Muscle of back (tissue), 11 donors: ENCODE data around the gene EDARADD. TPM values are rescaled to one million over a fixed set of nuclear protein-coding genes. Genes with fewer than 3 reads are reported as not detected.
"Not testable (repeated sequence)": the region's sequence is repeated elsewhere in the genome, so short reads cannot be mapped to it uniquely, and the experiment has no call there.

Source experiments
- DNase-seq, 3 donors: peaks; one replicate each; pipeline versions ENCODE4 v3.0.0 to v3.0.0-alpha.2; 2013
- polyA plus RNA-seq, 10 donors: library from polyadenylated mRNA; unstranded; fragments of 120-200 nt; gene quantifications; one replicate each; pipeline ENCODE4 v1.2.1, GENCODE V29; 2013; ENCODE audit not compliant: insufficient read length in 10 of 10

EDARADD gene
- polyA plus RNA-seq, 10 donors = 0.20 to 4.9 (median 0.59) TPM

DNA sequence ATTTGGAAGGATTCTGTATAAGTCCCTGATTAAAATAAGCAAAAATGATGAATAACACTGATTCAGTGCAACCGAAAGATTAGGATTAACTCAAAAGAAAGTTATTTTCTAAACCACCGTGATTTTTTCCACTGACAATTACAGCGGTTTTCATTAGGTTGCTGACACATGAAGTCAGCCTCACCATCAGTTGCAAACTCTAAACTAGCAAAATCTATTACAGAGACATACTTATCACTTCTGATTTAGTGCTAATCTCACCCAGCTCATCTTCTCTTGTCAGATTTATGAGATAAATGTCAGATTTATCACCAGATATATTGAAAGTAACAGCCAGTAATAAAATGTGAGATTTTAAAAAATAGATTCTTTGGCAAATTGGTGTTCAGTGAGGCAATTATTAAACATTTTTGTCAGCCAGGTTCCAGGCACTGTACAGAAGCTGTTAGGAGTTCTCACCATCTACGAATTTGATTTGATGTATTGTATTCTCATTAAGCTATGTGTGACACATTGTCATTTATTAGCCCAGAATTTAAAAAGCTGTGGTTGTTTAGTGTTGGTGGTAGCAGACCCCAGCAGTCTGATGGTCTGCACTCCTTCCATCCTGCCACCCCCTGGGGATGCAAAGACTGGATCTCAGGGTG, 92.4 kb downstream of the EDARADD start:
- no peak for DNase-seq

DNA sequence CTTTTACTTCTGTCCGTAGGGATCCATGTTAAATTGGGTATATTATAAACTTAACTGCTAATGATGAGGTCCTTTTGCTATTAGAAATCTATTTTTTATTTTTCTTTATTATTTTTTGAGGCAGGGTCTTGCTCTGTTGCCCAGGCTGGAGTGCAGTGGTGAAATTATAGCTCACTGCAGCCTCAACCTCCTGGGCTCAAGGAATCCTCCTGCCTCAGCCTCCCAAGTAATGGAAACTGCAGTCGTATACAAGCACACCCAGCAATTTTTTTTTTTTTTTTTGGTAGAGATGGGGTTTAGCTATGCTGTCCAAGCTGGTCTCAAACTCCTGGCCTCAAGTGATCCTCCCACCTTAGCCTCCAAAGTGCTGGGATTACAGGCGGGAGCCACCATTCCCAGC, 95.1 kb downstream of the EDARADD start:
- not testable (repeated sequence) for DNase-seq

DNA sequence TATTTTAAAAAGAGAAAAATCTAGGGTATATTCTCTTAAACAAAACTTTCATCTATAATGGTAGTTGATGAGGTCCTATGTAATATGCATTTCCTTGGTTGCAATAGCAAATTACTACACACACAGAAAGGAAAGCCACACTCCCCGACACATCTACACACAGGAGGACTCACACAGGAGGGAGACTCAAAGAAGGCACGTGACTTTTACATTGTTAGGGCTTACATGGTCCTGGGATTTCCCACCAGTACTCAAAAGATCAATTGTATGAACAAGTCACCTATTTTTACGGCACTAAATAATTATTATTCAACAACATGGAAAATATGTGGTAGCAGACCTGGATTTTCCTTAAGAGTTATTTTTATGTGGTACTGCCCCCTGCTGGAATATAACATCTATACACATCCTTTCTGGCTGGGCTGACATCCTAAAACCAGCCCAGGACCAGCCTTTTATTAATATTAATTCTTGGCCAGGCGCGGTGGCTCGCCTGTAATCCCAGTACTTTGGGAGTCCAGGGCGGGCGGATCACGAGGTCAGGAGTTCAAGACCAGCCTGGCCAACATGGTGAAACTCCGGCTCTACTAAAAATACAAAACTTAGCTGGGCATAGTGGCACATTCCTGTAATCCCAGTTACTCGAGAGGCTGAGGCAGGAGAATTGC, 95.8 kb downstream of the EDARADD start:
- peak; percentile 19 to 60 (median 40) for DNase-seq

DNA sequence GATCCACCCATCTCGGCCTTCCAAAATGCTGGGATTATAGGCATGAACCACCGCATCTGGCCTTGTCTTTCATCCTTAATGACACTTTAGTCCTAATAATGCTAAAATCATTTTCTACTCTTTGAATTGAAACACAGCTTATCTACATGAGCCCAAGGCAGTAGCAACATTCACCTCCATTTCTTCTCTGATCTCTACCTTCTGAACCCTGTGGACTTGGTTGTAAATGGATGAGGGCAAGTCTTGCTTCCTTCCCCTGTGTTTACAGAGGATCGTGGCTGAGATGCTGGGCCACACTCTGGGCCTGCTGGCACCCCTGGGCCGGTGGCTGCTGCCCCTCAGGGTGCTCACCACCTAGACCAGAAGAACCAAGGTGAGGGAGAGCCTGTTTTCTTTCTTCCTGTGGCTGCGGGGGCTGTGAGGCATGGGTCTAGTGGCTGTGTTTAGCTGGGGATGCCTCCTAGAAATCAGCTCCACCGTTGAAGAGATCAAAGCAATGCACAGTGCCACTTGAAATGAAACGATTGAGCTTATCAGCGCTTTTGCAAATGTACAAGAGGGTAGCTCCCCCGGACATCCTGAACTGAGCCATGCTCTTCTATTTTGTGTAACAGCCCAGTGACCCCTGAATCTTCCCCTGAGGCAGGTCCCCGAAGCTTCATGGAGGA, 97.5 kb downstream of the EDARADD start:
- no peak for DNase-seq

DNA sequence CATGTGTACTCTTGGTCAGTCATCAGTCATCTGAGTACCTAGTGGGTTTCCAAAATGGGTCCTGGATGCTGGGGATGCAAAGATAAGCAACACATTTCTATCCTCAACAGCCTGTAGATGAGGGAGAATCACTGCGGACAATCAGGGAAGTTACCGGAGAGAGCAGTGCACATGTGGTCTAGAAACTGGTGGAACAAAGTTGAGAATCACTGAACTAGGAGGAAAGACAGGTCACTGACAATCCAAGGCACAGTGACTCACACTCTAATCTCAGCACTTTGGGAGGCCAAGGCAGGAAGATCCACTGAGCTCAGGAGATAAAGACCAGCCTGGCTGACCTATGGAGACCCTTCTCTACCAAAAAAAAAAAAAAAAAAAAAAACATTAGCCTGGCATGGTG, 98.3 kb downstream of the EDARADD start:
- no peak for DNase-seq

DNA sequence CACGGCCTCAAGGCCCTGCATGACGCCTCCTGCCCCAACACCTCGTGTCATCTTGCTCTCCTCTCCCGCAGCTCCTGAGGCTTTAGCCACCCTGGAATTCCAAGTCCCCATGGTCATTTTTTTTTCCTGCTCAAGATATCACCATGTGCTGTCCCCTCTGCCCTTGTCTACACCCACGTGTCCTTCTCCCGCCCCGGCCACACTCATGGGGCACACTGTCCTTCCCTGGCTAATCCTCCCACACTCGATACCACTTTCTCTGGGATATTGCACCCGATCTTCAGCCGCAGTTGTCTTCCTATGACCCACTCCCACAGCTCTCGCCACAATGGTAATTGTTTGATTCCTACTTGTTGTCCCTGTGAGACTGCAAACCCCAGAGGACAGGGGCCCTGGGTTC, 100.0 kb downstream of the EDARADD start:
- DNase-seq = no peak

DNA sequence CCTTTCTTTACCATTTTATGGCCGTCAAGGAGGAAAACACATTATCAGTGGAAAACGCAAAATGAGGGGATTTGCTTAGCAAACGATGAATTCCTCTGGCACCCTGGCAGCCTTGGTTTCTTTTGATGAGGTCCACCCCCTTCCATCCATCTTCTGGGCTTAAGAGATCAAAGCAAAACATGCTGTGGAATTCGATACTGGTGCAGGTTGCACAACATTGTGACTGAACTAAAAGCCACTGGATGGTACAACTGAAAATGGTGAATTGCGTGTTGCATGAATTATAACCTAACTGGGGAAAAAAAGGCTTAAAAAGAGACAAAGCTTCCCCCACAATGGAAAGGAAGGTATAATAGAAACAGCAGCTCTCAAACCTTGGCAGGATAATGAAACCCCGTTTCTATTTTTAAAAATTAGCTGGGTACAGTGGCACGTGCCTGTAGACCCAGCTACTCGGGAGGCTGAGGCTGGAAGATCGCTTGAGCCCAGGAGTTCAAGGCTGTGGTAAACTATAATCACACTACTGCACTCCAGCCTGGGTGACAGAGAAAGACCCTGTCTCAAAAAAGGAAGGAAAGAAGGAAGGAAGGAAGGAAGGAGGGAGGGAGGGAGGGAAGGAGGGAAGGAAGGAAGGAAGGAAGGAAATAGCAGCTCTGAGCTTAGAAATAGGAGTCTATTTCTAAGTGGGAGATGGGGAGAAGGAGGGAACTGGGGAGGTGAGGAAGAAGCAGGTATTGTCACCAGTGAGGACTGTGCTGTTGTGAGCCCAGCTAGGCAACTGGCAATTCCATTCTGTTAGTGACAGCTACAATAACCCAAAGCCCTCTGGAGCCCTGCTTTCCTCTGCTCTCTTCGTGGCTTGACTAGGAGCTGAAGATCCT, 100.7 kb downstream of the EDARADD start:
- no peak for DNase-seq

DNA sequence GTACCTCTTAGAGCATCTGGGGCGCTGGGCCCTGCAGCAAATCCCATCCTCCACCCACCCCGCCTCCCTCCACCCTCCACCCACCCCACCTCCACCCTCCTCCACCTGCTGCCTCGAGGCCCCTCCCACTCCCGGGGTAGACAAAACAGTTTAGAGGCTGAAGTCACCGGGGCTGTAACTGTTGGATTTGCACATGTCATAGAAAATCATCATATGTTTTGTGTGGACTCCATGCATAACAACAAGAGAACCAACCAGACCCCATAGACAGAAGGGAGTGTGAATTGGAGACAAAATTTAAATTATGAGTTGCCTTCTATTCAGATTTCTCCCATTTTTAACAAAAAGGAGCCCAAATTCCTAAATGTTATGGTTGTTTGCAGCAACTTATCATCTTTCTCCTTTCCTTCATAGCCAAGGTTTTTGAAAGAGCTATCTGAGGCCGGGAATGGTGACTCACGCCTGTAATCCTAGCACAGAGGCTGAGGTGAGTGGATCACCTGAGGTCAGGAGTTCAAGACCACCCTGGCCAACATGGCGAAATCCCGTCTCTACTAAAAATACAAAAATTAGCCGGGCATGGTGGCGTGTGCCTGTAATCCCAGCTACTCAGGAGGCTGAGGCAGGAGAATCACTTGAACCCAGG, 101.5 kb downstream of the EDARADD start:
- no peak for DNase-seq

DNA sequence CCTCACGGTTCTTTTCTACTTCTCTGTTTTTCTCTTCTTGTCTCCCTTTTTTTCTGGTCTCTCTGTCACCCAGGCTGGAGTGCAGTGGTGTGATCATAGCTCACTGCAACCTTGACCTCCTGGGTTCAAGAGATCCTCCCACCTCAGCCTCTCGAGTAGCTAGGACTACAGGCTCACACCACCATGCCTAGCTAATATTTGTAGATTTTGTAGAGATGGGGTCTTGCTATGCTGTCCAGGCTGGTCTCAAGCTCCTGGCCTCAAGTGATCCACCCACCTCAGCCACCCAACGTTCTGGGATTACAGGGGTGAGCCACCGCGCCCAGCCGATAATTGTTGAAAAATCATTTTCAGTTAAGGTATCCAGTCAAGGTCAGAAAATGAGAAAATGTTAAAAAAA, 103.8 kb downstream of the EDARADD start:
- DNase-seq = no peak

DNA sequence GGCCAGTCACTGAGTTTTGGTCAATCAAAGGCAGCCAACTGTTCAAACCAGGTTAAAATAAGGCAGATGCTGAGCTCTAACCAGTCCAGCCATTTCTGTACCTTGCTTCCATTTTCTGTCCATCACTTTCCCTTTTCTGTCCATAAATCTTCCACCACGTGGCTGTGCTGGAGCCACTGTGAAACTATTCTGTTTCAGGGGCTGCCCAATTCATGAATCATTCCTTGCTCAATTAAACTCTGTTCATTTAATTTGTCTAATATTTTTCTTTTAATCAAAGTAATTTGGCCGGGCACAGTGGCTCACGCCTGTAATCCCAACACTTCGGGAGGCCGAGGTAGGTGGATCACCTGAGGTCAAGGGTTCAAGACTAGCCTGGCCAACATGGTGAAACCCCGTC, 107.0 kb downstream of the EDARADD start:
- DNase-seq = no peak

DNA sequence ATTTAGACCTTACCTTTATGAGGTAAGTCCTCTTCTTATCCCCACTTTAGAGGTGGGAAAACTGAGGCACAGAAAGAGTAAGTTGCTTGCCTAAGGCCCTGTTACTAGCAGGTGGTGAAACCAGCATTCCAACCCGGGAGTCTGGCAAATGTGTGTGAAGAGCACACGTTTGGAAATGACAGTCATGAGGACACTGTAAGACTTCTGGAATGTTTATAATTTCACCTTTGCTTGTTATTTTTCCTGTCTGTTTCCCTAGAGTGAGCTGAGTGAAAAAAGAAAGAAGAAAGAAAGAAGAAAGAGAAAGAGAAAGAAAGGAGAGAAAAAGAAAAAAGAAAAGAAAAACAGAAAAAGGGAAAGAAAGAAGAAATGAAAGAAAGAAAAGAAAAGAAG, 108.5 kb downstream of the EDARADD start:
- DNase-seq = no peak

DNA sequence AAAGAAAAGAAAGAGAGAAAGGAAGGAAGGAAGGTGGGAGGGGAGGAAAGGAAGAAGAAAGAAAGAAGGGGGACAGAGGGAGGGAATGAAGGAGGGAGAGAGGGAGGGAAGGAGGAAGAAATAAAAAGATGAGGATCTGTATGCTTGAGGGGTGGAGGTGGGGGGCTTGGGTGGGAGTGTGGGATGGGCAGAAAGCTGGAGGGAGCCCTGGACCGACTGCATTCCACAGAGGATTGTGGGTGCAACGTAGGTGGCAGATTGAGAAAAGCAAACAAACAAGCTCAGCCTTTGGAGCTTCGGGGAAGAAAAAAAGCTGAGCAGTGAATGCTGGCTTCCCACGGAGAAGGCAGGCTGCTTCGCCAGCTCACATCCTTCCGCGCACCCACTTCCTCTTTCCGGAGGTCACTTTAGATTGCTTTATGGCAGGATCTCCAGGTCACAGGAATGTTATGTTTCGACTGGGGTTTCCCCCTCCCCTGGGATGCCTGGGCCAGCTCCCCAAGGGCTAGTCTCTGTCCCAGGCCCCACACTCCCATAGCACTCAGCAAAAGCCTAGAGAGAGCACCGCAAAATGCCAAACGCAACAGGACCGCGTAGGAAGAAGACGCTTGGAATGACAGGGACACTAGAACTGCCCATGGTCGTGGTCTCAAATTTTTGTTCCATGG, 109.0 kb downstream of the EDARADD start:
- peak; percentile 23 to 63 (median 30) for DNase-seq

DNA sequence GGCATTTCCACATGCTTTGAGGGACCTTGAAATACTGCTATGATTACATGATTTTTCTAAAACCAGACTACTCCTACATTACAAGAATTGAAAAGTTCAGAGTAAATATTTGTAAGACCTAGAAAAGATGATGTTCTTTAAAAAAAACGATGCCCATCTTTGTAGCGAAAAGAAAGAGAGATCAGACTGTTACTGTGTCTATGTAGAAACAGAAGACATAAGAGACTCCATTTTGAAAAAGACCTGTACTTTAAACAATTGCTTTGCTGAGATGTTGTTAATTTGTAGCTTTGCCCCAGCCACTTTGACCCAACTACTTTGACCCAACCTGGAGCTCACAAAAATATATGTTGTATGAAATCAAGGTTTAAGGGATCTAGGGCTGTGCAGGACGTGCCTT, 110.3 kb downstream of the EDARADD start:
- DNase-seq = not testable (repeated sequence)

DNA sequence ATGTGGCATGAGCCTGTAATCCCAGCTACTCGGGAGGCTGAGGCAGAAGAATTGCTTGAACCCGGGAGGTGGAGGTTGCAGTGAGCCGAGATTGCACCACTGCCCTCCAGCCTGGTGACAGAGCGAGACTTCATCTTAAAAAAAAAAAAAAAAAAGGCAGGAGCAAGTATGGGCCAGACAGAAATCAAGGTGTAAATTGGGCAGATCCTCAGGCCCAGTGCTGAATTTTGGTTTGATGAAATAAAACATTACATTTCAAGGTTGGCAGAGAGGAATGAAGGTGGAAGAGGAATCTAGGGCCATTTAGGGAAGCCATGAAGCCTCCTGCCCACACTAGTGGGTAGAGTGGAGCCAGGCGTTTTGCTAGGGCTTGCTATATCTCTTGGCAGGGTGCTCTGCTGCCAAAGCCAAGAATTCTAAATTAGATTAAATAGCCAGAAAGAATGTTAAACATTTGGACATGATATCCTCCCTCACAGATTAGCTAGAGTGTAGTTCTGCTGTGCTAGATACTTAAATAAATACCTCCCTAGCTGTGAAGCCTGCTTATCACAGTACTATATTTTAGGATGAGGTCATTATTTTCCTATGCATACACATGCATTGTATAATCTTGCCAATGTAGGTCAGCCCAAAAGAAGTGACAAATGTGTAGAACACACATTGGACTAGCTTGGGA, 113.1 kb downstream of the EDARADD start:
- DNase-seq = peak in 1 of 3 donors; percentile 21

DNA sequence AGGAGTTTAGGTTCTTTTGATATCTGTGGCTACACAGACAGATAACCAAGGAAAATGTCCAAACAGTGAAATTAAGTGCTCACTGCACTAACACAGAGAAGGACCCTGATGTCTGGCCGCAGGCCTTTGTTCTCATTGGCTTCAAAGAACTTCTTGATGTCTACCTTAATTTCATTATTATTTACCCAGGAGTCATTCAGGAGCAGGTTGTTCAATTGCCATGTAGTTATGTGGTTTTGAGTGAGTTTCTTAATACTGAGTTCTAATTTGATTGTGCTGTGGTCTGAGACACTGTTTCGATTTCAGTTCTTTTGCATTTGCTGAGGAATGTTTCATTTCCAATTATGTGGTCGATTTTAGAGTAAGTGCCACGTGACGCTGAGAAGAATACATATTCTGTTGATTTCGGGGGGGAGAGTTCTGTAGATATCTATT, 114.5 kb downstream of the EDARADD start:
- no peak for DNase-seq

DNA sequence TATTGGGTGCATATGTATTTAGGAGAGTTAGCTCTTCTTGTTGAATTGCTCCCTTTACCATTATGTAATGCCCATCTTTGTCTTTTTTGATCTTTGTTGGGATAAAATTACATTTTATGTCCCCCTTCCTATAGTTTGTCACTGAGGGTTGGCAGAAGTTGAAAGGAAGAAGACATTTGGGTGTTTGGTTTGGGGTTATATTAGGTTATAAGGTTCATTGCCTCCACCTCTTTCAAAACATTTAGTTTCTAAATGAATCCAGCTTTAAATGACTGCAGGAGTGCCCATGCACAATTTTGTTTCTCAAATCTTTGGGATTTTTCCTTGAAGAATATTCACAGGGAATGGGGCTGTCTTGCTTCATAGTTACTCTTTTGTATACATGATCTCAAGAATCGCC, 115.1 kb downstream of the EDARADD start:
- no peak for DNase-seq

DNA sequence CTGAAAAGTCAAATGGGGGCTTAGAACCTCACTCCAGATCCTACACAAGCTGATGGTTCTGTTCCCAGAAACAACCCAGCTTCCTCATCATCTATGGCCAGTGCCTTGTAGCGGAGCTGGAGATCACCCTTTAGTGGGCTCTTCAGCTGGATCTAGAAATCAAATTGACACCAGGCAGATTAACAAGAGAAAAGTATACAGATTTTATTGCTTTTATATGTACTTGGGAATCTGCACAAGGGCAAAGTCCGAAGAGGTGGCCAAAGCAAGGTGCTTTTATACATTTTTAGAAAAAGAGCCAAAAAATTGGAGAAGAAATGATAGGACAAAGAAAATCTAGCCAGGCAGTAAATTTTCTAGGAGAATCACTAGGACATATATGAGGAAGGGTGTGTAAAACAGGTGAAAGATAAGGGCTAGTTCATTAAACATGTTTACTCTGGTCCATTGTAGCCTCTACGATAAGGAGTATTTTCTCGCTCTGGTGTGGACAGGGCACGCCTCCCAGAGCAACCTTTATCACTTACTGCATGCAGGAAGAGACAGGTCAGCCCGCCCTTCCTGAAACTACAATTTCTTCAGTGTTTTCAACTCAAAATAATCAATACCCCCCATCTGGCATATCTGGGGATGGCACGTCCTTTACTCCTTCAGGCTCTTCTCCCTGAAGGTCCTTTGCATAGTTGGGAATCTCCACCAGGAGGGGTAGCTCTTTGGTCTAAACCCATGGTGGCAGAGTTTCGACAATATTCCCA, 115.7 kb downstream of the EDARADD start:
- no peak for DNase-seq

DNA sequence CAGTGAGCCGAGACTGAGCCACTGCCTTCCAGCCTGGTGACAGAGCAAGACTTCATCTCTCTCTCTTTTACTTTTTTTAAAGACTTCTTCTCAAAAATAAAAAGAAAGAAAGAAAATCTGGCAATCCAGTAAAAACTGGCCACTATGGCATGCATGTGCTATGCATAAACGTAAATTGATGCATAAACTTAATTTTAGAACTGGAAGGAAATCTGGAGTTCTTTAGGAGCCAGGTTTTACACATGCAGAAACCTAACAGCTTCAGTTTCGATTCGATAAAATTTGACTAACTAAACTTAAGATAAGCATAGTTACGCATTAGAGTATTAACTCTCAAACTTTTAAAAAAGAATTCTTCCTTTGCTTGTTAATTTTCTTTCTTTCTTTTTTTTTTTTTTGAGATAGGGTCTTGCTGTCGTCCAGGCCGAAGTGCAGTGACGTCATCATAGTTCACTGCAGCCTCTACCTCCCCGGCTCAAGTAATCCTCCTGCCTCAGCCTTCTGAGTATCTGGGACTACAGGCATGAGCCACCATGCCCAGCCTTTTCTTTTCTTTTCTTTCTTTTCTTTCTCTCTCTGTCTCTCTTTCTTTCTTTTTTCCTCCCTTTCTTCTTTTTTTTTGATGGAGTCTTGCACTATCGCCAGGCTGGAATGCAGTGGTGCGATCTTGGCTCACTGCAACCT, 117.8 kb downstream of the EDARADD start:
- no peak for DNase-seq
